LNCaP clone FGC (cell line): Measurements from ENCODE around the gene PDRG1.

Source experiments
- DNase-seq: peaks from one replicate; pipeline ENCODE4 v3.0.0-alpha.2; 2011; ENCODE audit warnings: low read depth
- H3K4me3 ChIP-seq: 2 replicates; pipeline ENCODE4 v1.5.1; 2011; ENCODE audit warnings: mild to moderate bottlenecking, low read depth, low read length, control low read depth
- TF ChIP-seq, protein P1 (sequence below): IDR thresholded peaks from 2 replicates; pipeline ENCODE4 v1.5.1; 2012; ENCODE audit warnings: mild to moderate bottlenecking; ENCODE audit not compliant: control insufficient read depth, insufficient read depth; ENCODE audit errors: extremely low read depth

The PDRG1 gene

DNA sequence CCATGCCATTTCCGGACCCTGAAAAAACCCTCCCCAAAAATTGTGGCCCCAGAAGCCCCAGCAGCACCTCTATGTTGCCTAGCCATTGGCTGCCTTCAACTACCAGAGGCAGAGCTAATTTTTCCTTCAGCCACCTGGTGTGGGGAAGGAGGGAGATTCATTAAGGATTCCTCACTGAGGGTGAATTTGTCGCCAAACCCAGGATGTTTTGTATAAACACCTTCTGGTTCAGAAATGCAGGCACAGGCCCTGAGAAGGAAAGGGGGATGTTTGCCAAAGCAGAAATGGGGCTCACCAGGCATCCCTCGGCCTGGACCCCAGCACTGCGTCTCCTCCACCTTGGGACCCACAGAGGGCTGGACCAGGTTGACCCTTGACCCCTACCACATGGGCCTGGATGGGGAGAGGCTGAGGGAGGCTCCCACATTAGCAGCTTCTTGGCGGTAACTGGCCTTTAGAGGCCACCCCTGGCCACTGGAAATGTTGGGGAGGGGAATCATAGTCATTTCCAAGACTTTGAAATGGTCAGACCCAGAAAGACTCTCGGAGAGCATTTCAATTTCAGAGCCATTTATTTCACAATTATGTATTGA lies 1.8 kb upstream of the PDRG1 start:
- no peak overlapping the region for H3K4me3 ChIP-seq
- TF ChIP-seq, protein P1, sequence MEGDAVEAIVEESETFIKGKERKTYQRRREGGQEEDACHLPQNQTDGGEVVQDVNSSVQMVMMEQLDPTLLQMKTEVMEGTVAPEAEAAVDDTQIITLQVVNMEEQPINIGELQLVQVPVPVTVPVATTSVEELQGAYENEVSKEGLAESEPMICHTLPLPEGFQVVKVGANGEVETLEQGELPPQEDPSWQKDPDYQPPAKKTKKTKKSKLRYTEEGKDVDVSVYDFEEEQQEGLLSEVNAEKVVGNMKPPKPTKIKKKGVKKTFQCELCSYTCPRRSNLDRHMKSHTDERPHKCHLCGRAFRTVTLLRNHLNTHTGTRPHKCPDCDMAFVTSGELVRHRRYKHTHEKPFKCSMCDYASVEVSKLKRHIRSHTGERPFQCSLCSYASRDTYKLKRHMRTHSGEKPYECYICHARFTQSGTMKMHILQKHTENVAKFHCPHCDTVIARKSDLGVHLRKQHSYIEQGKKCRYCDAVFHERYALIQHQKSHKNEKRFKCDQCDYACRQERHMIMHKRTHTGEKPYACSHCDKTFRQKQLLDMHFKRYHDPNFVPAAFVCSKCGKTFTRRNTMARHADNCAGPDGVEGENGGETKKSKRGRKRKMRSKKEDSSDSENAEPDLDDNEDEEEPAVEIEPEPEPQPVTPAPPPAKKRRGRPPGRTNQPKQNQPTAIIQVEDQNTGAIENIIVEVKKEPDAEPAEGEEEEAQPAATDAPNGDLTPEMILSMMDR = no peak
- no peak for DNase-seq

DNA sequence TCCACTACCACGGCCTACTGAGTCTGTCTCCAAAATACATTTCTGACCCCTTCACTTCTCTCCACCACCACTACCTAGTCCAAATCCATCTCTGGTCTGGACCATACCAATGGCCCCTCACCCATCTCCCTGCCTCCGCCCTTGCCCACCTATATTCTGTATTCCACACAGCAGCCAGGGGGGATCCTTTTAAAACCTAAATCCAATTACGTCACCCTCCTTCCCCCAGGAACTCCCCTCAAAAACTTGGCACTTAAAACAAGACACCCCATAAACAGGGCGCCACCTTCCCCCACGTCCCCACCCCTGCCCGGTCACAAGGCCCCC lies 680 bp downstream of the PDRG1 start:
- no peak for DNase-seq
- H3K4me3 ChIP-seq = peak overlapping the region; percentile 99
- TF ChIP-seq, protein P1 = no peak

DNA sequence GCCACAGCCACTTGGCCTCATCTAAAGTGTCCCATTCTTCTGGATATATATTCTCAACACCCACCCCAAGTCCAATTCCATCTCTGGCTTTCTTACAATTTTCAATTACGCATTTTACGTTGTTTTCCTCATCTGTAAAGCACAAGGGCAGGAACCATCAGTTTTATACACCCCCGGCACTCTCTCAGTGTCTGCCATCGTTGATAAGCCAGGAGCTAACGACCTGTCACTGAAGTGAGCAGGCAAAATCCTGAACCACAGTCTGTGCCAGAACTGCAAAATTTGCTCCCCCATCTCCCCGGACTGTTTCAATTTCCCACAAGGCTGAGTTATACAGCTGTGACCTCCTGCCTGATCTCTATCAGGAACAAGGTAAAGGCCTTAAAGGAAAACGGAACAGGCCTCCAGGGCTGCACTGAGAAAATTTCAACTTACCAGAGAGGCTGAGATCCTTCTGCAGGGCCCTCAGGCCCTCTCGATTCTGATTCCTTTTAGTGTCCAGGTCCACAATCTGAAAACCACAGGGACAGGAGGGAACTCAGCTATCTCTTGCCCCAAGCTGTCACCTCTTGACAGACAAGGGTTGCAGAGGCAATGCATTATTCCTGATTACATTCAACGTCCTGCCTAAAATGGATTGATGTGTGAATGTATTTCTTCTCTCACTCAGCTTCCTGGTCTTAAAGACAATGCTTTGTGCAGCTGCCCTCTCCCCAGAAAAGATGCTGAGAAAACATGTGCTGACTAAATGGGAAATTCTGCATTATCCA lies 1.8 kb downstream of the PDRG1 start:
- peak overlapping the region; percentile 99 for H3K4me3 ChIP-seq
- no peak for DNase-seq
- TF ChIP-seq, protein P1 = no peak

DNA sequence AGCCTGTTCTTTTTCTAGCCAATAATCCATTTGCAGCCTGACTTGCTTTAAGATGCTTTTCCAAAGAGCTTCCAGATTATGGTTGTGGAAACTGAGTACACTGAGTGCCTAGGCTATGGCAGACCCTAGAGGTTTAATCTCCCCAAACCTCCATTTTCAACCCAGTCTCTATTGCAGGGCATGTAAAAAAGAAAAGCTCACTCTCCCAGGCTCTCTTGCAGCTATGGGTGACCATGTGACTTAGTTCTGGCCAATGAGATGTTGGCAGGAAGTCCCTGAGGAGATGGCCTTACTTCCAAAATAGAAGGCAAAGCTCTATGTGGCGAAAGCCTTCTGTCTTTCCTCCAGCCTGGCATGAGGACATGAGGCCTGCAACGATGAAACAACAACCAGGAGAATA lies 3.8 kb downstream of the PDRG1 start:
- no peak for DNase-seq
- no peak overlapping the region for H3K4me3 ChIP-seq
- TF ChIP-seq, protein P1 = no peak

DNA sequence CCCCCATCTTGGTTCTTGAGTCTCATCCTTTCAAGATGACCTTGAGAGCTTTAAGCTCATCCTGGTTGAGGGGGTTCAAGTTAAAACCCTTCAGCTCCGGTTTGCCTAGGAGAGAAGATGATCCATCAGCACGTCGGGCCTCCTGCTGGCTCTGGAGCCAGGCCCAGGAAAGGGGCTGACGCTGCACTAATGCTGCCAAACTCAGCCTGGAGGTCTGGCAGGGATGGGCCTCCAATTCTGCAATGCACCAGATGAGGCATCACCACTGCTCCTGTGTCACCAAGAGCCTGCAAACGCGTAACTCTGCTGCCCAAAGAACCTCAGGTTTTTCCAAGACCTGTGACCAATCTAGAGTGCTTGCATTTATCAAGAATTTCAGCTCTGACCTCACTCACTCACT lies 6.1 kb downstream of the PDRG1 start:
- TF ChIP-seq, protein P1 = no peak
- no peak overlapping the region for H3K4me3 ChIP-seq
- DNase-seq = no peak

DNA sequence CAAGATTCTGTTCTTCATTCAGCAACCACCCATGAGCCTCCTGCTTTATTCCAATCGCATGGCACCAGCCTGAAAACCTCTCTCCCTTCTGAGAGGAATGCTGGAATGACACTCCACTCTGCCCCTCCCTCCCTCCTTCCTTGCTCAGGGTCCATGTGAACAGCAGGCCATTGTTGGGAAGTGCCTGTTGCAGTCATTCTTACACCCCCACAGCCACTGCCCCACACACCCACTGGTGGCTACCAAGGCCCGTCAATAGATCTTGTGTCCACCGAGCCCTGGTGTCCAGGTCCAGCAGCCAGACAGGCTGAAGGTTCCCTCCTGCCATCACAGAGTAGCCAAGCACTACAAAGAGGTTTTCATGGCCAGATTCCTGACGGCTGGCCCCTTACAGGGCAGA lies 6.5 kb downstream of the PDRG1 start:
- TF ChIP-seq, protein P1 = no peak
- DNase-seq = no peak
- no peak overlapping the region for H3K4me3 ChIP-seq

DNA sequence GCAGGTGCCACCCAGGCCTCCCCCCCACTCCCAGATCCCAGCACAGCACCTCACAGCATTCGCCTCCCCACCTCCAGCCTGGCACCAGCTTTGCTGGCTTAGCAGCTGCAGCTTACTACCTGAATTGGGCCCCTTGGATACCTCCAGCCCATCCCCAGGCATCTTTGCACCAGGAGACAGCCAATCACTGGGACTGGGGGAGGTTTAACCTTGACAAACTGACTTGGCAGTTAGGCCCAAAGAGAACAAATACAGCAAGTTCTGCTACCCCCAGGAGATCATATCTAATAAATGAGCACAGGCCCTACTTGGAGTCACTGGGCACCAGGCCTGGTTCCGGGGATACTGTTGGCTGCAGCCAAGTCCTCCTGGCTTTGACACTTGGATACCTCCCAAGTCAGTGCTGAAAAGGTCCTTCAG lies 8.8 kb downstream of the PDRG1 start:
- DNase-seq = peak; percentile 97
- TF ChIP-seq, protein P1 = no peak
- 0 out of 2 replicates have a peak overlapping the region, but pooled peaks have one; percentile 24 for H3K4me3 ChIP-seq
